PC-9 (cell line): ENCODE data around the gene RAB3B. TPM values are rescaled to one million over a fixed set of nuclear protein-coding genes. Genes with fewer than 3 reads are reported as not detected.

ENCODE experiments used
- BruUV-seq: library from RNA; stranded (reverse); fragments of 400-500 nt; replicated peaks from 2 replicates; lab custom pipeline; 2021; lab: Mats Ljungman, UMichigan
- CTCF ChIA-PET: fragments of 300-600 bp; sonication (Branson Sonifier 250); formaldehyde crosslinking; loops from one replicate; lab custom pipeline; 2022; ENCODE audit warnings: antibody characterized with exemption; lab: Charles Lee
- POLR2A ChIA-PET: fragments of 300-600 bp; sonication (Branson Sonifier 250); formaldehyde crosslinking; loops from one replicate; lab custom pipeline; 2022; ENCODE audit warnings: antibody characterized with exemption; ENCODE audit not compliant: unreplicated experiment; lab: Charles Lee
- DNase-seq, 2 experiments: peaks; one replicate each; pipeline versions ENCODE4 v3.0.0 to v3.0.0-alpha.2; 2015 to 2022; ENCODE audit warnings: mixed read lengths in 1 of 2
- H2AFZ ChIP-seq: fragments of 200-600 bp; sonication (generic); 2 replicates; pipeline ENCODE4 v1.8.1; 2017; ENCODE audit warnings: antibody characterized with exemption
- H3F3A ChIP-seq: fragments of 200-600 bp; sonication (generic); 2 replicates; pipeline ENCODE4 v1.8.1; 2017; ENCODE audit warnings: antibody characterized with exemption, mild to moderate bottlenecking, low read depth; ENCODE audit not compliant: insufficient read depth
- H3K27ac ChIP-seq: fragments of 200-600 bp; sonication (generic); 2 replicates; pipeline ENCODE4 v1.6.1; 2016; ENCODE audit warnings: mixed run types
- H3K27me3 ChIP-seq: fragments of 200-600 bp; sonication (generic); 2 replicates; pipeline ENCODE4 v1.6.1; 2016; ENCODE audit warnings: low read depth, mixed run types; ENCODE audit not compliant: insufficient read depth
- H3K36me3 ChIP-seq: fragments of 200-600 bp; sonication (generic); 2 replicates; pipeline ENCODE4 v1.6.1; 2016; ENCODE audit warnings: low read depth, mixed run types
- H3K4me1 ChIP-seq: fragments of 200-600 bp; sonication (generic); replicated peaks from 2 replicates; pipeline ENCODE4 v1.6.1; 2016; ENCODE audit warnings: mixed run types; ENCODE audit not compliant: insufficient read depth
- H3K4me2 ChIP-seq: fragments of 200-600 bp; sonication (generic); 2 replicates; pipeline ENCODE4 v1.6.1; 2017; ENCODE audit warnings: mixed run types
- H3K4me3 ChIP-seq: fragments of 200-600 bp; sonication (generic); 2 replicates; pipeline ENCODE4 v1.6.1; 2016; ENCODE audit warnings: mixed run types
- H3K79me2 ChIP-seq: fragments of 200-600 bp; sonication (generic); 2 replicates; pipeline ENCODE4 v1.6.1; 2017; ENCODE audit warnings: low read depth, mixed run types
- H3K9me2 ChIP-seq: fragments of 200-600 bp; sonication (generic); 2 replicates; pipeline ENCODE4 v1.8.1; 2017; ENCODE audit warnings: mild to moderate bottlenecking; ENCODE audit not compliant: insufficient read depth
- H3K9me3 ChIP-seq: fragments of 200-600 bp; sonication (generic); 2 replicates; pipeline ENCODE4 v1.8.1; 2016; ENCODE audit warnings: low read depth; ENCODE audit not compliant: insufficient read depth
- H4K20me1 ChIP-seq: fragments of 200-600 bp; sonication (generic); 2 replicates; pipeline ENCODE4 v1.8.1; 2017; ENCODE audit not compliant: insufficient read depth
- CTCF ChIP-seq: fragments of 200-600 bp; sonication (generic); conservative IDR thresholded peaks from 2 replicates; pipeline ENCODE4 v1.6.1; 2017; ENCODE audit warnings: mixed run types, antibody characterized with exemption, mild to moderate bottlenecking, moderate library complexity
- EZH2 ChIP-seq: fragments of 200-600 bp; sonication (generic); IDR thresholded peaks from 2 replicates; pipeline ENCODE4 v1.8.0; 2017; ENCODE audit warnings: antibody characterized with exemption, low read depth
- intact Hi-C: fragments of 100-400 bp; cut with micrococcal nuclease; formaldehyde crosslinking; loops from one replicate; pipeline ENCODE4 v1.10.0; 2022; ENCODE audit not compliant: unreplicated experiment
- total RNA-seq: library from RNA; stranded (reverse); gene quantifications from 2 replicates; pipeline ENCODE4 v1.2.3, GENCODE V29; 2021

The RAB3B gene
- total RNA-seq, 1 experiment from 2014 or later, result 2.6 TPM

GRCh38 chr1:51961231-51961630 lies 29.3 kb downstream of the RAB3B start:
- CTCF ChIA-PET, result no interaction called here
- no TSS peak for BruUV-seq

GRCh38 chr1:51960262-51960661 lies 30.2 kb downstream of the RAB3B start:
- CTCF ChIA-PET, result no interaction called here
- intact Hi-C loops, result no loop called here

More at GRCh38 chr1:51961231-51961630, 29.3 kb downstream of the RAB3B start:
- Histone ChIP-seq H2AFZ (no peak overlapping the region), H3K36me3 (no peaks in the 10 kb centered on the region), H3K27ac (no peak overlapping the region), H3K9me3 (0 out of 2 replicates have a peak, but pooled peaks cover 5% of the 10 kb centered on the region), H3K4me1 (no peaks in the 10 kb centered on the region; the same call in 1 of the 2 replicates), H3K4me3 (no peak overlapping the region), H3K27me3 (no peaks in the 10 kb centered on the region), H4K20me1 (no peaks in the 10 kb centered on the region), H3K79me2 (no peaks in the 10 kb centered on the region), H3K4me2 (no peak overlapping the region), H3K9me2 (no peaks in the 10 kb centered on the region), H3F3A (no peaks in the 10 kb centered on the region)
- DNase-seq, result no peak
- TF ChIP-seq CTCF (no peak), EZH2 (no peak)
- POLR2A ChIA-PET, result no interaction called here
- intact Hi-C loops, result no loop called here

GRCh38 chr1:51958824-51959223 lies 31.7 kb downstream of the RAB3B start:
- Histone ChIP-seq H3K79me2 (no peaks in the 10 kb centered on the region), H2AFZ (no peak overlapping the region), H3K4me3 (no peak overlapping the region), H3K9me2 (no peaks in the 10 kb centered on the region), H3K9me3 (no peaks in the 10 kb centered on the region), H3K27me3 (no peaks in the 10 kb centered on the region), H3F3A (no peaks in the 10 kb centered on the region), H3K27ac (no peak overlapping the region), H4K20me1 (no peaks in the 10 kb centered on the region), H3K4me1 (no peaks in the 10 kb centered on the region; the same call in 1 of the 2 replicates), H3K4me2 (no peak overlapping the region), H3K36me3 (no peaks in the 10 kb centered on the region)
- intact Hi-C loops, result no loop called here
- no TSS peak for BruUV-seq
- POLR2A ChIA-PET, result no interaction called here
- TF ChIP-seq EZH2 (no peak), CTCF (no peak)
- CTCF ChIA-PET, result no interaction called here
- no peak for DNase-seq

More at GRCh38 chr1:51960262-51960661, 30.2 kb downstream of the RAB3B start:
- TF ChIP-seq CTCF (no peak), EZH2 (no peak)
- Histone ChIP-seq H3K9me2 (no peaks in the 10 kb centered on the region), H3K36me3 (no peaks in the 10 kb centered on the region), H3K4me2 (no peak overlapping the region), H3K9me3 (0 out of 2 replicates have a peak, but pooled peaks cover 5% of the 10 kb centered on the region), H4K20me1 (no peaks in the 10 kb centered on the region), H3K27me3 (no peaks in the 10 kb centered on the region), H2AFZ (no peak overlapping the region), H3K79me2 (no peaks in the 10 kb centered on the region), H3K4me3 (no peak overlapping the region), H3K4me1 (no peaks in the 10 kb centered on the region; the same call in 1 of the 2 replicates), H3F3A (no peaks in the 10 kb centered on the region), H3K27ac (no peak overlapping the region)
- DNase-seq, result no peak
- POLR2A ChIA-PET, result no interaction called here
- no TSS peak for BruUV-seq
